ENCODE data around the gene DRC1. TPM values are rescaled to one million over a fixed set of nuclear protein-coding genes. Genes with fewer than 3 reads are reported as not detected.

Gene DRC1
- total RNA-seq, 1 experiment from 2014 or later = not detected

DNA sequence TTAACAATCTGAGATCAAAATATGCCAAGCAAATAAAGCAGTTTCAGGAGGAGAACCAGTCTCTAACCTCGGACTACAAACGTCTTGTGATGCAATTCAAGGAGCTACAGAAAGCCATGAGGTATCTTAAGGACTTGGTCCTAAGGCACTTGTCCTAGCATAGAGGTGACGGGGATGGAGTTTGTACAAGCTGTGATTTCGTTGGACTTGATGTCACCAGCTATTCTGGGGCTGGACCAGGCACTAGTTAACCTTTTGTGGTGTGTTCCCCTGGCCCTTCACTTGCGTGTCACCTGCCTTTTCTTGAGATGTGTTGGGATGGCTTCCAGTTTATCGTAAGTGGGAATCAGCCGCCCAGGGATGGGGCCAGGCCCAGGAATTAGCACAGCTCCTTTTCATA lies 42.5 kb downstream of the DRC1 start:
- no peak for DNase-seq (ENCODE audit: low read depth)

DNA sequence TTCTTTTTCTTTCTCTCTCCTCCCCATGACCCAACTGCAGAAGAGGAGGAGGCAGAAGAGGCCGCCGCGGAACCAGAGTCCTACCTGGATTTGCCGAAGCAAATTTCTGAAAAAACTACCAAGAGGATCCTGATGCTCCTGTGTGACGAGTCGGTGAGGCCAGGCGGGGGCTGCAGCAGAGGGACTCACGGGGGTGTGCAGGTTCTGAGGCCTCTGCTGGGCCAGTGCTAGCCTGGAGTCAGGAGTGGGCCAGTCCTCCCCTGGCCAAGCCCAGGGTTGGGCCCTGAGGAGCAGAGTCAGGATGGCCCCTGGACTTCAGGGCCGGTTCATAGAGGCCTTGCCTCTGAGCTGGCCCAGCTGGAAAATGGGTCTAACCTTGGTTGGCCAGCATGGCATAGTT lies 46.9 kb downstream of the DRC1 start:
- no peak for DNase-seq (ENCODE audit: low read depth)

DNA sequence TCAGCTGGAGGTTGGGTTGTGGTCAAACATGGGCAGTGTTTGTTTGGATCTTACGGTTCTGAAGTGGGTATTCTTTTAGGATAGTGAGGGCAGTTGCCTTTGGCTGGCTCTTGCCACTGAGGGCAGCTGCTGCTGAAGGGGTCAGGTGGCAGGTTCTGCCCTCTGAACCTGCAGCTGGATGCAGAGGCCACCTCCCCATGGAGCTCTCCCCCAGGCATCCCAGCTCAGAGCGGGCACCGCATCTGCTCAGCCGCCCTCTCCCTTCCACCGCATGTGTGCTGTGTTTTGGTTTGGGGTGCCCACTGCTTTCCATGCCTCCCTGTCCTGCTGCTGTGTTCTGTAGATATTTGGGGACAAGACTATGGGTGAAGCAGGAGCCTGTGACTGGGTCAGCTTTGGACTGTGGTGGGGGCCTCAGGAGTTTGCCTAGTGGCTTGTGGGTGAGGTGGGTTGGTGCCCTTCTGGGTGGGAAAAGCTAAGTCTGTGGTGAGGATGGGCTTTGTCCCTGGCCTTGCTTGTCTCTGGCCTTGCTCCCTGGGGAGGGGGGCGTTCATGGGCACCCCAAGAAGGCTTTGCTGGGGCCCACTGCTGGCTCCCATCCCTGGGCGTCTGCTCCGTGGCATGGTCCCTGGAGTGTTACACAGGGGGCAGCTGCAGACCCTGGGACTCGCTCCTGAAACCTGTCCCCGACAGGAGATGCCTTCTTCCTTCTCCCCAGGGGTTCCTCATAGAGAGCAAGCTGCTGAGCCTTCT lies 47.7 kb downstream of the DRC1 start:
- DNase-seq (ENCODE audit: low read depth) = no peak

DNA sequence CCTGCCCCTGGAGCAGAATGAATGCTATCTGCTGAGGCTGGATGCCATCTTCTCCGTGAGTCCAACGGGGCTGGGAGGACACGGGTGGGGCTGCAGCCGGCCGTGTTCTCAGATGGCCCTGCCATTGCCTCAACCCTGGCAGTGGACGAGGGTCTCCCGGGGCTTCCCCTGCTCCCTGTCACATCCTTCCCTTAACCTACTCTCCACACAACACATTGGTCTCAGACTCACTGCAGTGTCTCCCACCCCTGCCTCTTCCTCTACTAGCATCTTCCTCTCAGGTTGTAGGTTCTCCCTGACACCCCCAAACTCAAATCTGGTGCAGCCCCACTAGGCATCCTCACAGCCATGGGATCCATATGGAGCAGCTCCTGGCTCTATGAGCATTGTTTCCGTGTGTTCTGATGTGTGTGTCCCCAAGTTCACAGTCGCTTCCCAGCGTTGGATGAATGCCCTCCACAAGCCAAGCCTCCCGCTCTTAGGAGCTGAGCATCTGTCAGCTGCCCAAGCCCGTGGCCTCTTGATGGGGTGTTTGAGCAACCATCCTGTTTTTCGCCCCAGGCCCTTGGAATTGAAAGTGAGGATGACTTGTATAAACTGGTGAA lies 48.4 kb downstream of the DRC1 start:
- no peak for DNase-seq (ENCODE audit: low read depth)

DNA sequence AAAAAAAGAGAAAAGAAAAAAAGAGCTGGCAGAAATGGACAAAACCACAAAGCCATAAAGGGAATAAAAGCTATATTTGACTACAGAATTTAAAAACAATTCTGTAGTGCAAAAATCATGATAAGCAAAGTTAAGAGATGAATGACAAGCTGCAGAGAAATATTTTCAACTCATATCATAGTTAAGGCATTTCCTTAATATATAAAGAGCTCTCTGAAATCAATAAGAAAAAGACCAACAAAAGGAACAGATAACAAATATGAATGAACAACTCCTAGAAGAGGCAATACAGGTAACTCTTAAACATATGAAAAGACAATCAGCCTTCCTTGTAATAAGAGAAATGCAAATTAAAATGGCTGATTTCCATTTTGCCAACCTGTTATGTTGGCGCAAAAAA lies 50.0 kb downstream of the DRC1 start:
- DNase-seq (ENCODE audit: low read depth) = no peak

DNA sequence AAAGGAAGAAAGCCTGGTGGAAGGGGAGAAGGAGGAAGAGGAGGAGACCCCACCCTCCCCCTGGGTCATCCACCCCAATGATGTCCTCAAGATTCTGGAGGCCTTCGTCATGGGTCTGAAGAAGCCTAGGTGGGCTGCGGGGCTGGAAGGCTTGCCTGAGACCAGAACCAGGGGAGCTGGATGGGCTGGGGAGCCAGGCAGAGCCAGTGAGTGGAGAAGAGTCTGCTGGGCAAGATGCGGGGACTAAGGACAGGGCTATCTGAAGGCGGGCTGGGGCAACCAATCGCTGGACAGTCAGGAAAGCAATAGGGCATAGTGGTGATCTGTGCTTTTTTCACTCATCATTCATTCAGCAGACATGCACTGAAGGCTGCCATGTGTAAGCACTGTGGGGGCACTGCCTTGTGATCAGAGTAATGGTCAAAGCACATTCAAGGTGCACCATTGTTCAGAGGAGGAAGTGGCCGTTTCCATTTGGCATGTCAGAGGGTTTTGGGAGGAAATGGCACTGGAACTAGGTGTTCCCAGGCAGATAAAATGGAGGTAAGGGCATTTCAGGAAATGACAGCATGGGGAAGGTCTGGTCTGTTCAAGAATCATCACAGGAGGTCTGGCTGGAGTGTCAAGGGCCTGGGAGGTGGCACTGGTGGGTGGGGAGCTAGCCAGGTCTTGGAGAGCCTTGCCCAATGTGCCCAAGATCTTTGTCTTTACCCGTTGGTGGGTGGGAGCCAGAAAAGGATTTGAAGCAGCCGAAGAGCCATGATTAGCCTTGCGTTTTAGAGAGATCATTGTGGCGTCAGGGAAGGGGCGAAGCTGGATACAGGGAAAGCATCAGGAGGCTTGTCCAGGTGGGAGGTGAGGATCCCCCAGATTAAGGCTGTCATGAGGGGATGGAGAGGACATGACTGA lies 52.0 kb downstream of the DRC1 start:
- DNase-seq (ENCODE audit: low read depth) = no peak

DNA sequence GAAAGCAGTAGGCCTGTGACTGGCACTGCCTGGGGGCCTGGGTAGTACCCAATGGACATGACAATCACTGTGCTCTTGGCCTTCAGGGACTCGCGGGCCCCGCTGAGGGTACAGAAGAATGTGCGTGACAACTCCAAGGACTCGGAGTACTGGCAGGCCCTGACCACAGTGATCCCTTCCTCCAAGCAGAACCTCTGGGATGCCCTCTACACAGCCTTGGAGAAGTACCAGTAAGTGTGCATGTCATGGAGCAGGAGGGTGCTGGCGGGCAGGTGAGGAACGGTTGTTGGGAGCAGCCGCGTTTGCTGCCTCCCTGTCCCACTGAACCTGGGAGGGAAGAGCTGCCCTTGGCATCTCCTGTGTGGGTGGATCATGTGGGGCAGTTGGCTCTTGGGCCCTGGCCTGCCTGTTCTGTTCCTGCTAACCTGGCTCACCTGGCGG lies 52.9 kb downstream of the DRC1 start:
- DNase-seq (ENCODE audit: low read depth) = no peak

DNA sequence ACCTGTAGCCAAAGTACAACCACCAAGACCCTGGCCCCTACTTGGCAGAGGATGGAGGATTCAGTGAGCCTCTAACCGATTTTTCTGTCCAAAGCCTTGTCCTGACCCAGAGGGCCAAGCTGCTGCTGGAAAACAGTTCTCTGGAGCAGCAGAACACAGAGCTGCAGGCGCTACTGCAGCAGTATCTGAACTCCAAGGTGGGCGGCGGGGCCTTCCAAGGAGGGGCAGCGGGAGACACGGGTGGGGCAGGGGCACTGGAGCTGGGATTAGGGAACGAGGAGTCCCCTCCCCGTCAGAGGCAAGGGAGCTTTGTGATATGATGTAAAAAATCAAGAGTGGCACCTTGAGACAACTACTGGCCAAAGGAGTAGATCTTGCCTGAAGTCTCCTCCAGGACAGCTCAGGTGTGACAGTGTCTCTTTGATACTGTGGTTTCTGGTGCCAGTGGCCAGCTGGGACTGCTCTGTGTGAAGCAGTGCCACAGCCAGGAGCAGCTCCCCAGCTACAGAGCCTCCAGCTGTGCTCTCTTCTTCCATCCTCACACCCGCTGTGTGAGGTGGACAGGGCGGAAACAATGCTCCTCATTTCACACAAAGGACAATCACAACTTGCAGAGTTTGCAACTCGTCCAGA lies 53.4 kb downstream of the DRC1 start:
- DNase-seq (ENCODE audit: low read depth) = no peak

DNA sequence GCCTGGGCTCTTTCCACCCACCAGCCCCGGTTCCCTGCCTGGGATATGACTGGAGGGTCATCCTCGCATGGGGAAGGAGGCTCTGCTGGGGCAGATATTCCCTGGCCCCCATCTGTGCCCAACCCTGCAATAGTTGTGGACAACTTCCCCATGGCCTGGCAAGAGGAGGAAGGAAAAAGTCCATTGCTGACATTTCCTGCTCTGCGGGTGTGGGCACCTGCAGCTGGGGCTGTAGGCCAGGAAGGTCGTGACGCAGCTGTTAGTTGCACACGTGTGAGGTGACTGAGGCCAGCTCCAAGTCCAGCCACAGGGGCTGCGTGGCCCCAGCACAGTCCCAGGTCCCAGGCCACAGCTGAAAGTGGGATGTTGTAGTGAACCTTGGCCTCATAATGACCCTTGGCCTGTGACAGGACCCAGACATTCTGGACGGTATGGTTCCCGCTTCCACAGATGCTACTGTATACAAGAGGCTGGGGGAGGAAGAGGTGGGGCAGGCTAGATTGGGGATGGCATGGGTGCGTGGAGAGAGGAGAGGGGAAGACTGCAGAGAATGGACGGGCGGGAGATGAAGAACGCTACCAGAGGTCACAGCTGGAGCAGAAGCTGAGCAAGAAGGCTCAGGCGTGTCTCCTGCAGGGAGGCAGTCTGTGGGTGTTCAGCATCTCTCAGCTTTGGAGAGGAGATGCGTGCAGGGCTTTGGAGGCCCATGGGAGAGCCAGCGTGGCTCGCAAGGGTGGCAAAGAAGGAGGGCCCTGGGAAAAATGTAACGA lies 54.1 kb downstream of the DRC1 start:
- no peak for DNase-seq (ENCODE audit: low read depth)

DNA sequence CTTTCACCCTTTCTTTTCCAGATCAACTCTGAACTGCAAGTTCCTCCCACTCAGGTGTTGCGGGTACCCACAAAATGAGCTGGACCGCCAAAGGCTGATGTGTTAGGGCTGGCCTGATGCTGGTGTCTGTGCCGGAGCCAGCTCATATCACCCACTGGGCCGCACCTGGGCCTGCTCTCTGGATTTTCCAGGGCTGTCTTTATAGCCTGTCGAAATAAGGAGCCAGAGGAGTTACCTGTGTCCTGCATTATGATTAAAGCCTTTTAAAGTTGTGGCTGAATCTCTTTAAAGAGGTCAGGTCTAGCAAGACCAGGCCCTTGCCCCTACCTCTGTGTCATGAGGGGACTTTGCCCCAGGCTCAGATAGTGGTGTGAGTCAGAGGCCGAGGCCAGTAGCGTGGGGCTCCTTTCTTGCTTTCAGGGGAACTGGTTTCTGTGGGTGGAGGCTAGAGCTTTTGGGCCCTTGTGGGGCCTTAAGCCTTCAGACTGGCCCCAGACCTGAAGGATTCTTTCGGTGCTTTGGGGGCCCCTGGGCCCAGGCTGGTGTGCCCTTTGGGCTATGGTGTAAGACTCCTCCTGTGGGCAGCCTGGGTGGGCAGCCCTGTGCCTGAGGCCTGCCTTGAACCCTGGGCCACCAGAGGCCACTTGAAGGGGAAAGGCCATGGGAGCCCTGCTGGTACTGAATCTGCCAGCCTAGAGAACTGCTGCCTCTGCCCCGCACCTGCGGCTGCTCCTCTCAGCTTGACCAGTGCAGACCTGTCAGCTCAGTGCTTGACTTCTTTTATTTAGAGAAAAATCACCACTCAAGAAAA lies 54.9 kb downstream of the DRC1 start:
- no peak for DNase-seq (ENCODE audit: low read depth)

DNA sequence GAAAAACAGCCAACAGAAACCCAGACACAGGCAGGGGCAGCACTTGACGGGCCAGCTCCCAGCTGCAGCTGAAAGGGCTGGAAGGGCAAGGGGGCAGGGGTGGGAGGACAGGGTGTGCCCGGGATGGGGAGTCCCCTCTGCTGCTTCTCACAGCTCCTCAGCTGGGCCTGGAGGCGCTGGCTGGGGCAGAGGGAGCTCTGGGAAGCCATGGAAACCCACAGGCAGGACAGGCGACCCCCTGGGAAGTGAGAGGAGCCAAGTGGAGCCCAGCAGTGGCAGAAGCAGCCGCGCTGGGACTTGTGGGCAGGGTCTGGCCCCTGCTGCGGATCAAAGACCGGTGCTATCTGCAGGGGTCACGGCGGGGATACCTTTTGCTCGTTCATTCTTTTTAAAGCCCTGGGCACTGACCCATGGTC lies 55.5 kb downstream of the DRC1 start:
- no peak for DNase-seq (ENCODE audit: low read depth)

DNA sequence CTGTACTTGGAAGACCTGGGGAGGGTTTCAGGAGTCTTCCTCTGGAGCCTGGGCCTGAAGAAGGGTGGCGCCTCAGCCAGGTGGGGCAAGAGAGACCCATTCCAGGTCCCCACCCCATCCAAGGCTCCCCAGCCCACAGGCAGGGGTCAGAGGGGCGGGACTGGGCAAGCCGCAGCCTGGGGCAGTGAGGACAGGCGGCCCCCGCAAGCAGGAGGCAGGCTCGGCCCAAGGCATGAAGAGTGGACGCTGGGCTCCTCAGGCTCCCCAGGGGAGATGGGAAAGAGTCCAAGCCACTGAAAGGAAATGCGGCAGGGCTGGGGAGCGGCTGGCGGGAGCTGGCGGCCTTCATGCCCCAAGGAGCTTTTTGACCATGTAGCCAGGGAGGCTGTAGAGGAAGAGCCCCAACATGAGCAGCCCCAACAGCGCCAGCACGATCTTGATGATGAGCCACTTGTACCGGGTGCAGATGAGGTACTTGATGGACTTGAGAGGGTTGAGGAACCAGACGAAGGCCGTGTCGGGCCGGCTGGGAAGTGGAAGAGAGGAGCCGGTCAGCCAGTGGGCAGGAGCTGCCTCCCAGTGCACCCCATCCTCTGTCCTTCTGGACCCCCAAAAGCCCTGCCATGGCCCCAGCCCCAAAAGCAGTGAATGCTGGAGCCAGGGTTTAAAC lies 56.1 kb downstream of the DRC1 start:
- DNase-seq (ENCODE audit: low read depth) = no peak

DNA sequence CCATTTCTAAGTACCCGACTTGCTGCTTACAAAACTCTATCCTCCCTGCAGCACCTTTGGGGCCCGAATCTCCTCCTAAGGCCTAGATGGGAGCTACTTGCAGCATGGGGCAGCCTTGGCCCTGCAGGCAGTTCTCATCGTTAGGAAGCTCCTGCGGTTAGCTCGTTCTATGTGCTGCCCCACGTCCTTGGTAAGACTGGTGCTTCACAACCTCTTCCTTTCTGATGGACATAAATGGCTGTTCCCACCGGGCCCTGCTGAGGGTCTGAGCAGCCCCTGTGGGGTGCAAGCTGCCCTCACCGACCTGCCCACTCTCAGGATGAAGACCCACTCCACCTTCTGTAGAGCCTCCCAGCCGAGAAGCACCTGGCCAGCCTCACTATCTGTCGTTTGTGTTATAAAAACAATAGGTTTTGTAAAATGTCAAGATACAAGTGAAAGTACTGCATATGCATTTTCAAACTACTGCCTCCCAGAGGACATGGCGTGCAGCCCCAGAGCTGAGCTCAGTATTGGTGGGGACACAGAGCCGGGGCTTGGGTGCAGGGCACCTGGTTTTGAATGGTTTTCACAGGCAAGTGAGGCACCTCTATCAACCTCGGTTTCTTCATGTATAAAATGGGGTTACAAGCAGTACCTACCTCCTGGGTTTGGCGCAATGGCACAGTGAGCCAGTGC lies 56.8 kb downstream of the DRC1 start:
- DNase-seq (ENCODE audit: low read depth) = no peak

DNA sequence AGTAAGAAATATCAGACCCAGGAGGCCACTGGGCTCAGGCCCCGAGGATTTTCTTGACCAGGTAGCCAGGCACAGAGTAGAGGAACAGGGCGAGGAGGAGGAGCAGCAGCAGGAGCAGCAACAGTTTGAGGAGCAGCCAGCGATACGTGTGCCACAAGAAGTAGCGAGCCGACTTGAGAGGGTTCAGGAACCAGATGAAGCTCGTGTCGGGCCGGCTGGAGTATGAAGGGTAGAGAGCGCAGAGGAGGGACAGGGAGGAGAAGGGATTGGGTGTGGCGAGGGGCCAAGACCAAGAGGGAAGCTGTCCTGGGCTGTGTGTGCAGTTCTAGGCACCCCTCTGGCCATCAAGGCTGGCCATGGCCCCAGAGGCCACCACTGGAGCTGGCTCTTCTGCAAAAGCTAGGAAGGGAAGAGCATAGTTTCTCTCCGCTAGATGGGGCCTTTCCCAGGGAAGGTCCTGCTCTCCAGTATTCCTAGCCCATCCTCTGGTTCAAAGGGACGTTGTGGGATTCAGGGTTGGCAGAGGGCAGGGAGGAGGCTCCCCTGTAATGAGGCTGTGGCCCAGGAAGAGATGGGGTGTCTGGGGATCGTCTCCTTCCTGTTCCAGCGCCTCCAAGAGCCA lies 58.4 kb downstream of the DRC1 start:
- DNase-seq (ENCODE audit: low read depth) = no peak

DNA sequence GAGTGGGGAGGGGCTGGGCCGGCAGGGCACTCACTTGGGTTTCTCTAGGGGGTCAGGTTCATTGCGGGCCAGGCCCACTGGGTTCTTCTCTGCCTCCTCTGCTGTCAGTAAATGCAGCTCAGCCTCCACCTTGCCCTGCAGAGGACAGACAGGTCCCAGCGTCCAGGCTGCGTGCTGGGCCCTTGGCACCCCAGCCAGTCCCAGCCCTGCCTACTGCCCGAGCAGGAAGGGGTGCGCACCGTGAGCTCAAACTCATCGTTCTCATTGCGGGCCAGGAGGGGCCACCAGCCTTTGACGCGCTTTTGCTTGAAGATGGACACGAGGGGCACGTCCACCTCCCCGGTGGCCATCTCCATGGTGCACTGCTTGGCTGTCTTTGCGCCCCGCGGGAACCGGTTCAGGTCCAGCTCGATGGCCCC lies 58.9 kb downstream of the DRC1 start:
- DNase-seq (ENCODE audit: low read depth) = no peak

DNA sequence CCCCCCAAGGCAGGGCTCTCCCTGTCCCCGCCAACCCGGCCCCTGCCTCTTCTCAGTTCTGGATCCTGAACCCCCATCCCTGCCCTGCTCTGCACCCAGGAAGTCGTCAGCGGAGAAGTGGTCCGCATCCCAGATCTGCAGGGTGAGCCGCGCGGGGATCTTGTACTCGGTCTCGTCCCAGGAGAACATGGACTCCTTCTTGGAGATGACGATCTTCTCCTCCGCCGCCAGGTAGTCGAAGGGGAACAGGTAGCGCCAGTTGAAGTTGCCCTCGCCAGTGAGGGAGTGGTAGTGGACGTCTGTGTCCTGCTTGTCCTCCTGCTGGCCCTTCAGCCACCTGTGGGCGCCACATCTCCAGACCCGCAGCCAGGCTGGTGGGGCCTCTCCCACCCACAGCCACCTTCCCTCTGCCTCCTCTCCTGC lies 59.9 kb downstream of the DRC1 start:
- no peak for DNase-seq (ENCODE audit: low read depth)

DNA sequence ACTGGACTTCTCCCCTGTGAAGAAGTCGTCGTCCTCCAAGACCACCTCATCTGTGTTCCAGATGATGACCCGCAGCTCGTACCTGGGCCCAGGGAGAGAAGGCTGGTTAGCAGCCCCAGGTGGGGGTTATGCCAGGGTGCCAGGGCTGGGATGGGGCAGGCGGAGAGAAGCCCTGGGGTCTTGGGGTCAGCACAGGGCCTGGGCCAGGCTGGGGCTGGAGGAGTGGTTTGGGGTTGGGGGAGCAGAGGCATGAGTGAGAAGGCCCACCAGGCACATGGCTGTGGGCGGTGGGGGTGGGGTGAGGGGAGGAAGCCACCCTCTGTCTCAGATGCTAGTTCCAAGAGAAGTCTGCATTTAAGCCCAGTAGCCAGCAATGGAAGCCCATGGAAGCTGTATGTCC lies 60.4 kb downstream of the DRC1 start:
- no peak for DNase-seq (ENCODE audit: low read depth)

DNA sequence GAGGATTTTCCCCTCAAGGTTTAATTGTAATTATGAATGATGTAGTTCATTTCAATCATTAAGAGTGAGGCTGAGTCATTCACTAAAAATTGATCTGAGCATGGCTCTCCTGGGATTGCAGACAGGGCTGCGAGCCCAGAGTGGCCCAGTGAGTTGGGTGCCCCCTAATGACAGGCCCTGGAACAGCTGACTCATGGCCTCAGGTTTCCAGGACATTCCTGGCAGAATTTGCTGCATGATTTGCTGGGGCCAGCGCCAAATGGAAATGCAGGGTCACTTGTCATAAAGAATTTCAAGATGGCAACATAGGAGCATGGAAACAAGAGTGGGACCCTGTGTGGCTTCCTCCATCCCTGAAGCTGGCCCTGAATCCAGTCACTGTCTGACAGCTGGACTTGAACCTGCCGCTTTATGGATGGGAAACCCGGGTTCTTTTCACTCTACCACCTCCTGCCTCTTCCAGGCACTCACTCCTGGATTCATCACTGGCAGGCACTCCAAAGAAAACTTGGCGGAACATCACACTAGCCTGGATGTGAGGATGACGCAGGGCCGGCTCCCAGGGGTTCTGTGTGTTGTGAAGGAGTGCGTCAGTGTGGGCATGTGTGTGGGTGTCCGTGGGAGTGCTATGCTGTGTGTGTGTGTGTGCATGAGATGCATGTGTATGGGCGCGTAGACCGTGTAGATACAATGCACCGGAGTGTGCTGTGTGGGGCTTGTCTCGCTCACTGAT lies 61.0 kb downstream of the DRC1 start:
- peak; percentile 36 for DNase-seq (ENCODE audit: low read depth)
